K562 (cell line): ENCODE data around the gene HLA-DOA. TPM values are rescaled to one million over a fixed set of nuclear protein-coding genes. Genes with fewer than 3 reads are reported as not detected.

Experiments used
- ARHGAP35 ChIP-seq: fragments of 450-650 bp; IDR thresholded peaks from 2 replicates; pipeline ENCODE4 v1.6.1; 2018; ENCODE audit not compliant: partially characterized antibody
- CBFB ChIP-seq: sonication (generic); formaldehyde crosslinking; IDR thresholded peaks from 2 replicates; pipeline ENCODE4 v1.4.0; 2020; ENCODE audit warnings: mild to moderate bottlenecking, missing genetic modification reagents
- CHD2 ChIP-seq: IDR thresholded peaks from 2 replicates; pipeline ENCODE4 v1.6.1; 2011; ENCODE audit warnings: low read depth, low read length
- GTF2E2 ChIP-seq: fragments of 200-800 bp; sonication (Bioruptor generic); IDR thresholded peaks from 2 replicates; pipeline ENCODE4 v1.6.1; 2016; ENCODE audit warnings: missing genetic modification characterization, missing compliant biosample characterization
- HNRNPK ChIP-seq: fragments of 200-400 bp; formaldehyde crosslinking; IDR thresholded peaks from one replicate; pipeline ENCODE4 v1.6.1; 2018; ENCODE audit warnings: mild to moderate bottlenecking, low read depth, low read length; ENCODE audit not compliant: poor library complexity, severe bottlenecking
- HOXB6 ChIP-seq: fragments of 250-450 bp; sonication (Bioruptor Pico); IDR thresholded peaks from 2 replicates; pipeline ENCODE4 v1.5.1; 2022; ENCODE audit warnings: mild to moderate bottlenecking, borderline replicate concordance
- IRF1 ChIP-seq: sonication (generic); formaldehyde crosslinking; IDR thresholded peaks from 2 replicates; pipeline ENCODE4 v1.8.0; 2022; ENCODE audit warnings: missing genetic modification reagents, mild to moderate bottlenecking, borderline replicate concordance
- NR3C1 ChIP-seq: sonication (generic); formaldehyde crosslinking; IDR thresholded peaks from 2 replicates; pipeline ENCODE4 v1.8.1; 2022; ENCODE audit warnings: missing genetic modification reagents
- RUNX1 ChIP-seq: sonication (generic); IDR thresholded peaks from 2 replicates; pipeline ENCODE4 v1.6.1; 2016; ENCODE audit warnings: antibody characterized with exemption, low read depth
- SAP30 ChIP-seq: fragments of 200-600 bp; sonication (generic); IDR thresholded peaks from 2 replicates; pipeline ENCODE4 v1.6.1; 2012; ENCODE audit warnings: borderline replicate concordance, low read depth, mild to moderate bottlenecking, moderate library complexity, low read length, control low read depth, inconsistent platforms; ENCODE audit not compliant: insufficient read depth, poor library complexity, severe bottlenecking
- SIRT6 ChIP-seq: IDR thresholded peaks from one replicate; pipeline ENCODE4 v1.6.1; 2012; ENCODE audit warnings: low read depth, mild to moderate bottlenecking, control low read depth, inconsistent platforms, low read length, moderate library complexity
- SMARCE1 ChIP-seq: fragments of 450-650 bp; IDR thresholded peaks from 2 replicates; pipeline ENCODE4 v1.7.1; 2016; ENCODE audit warnings: mild to moderate bottlenecking
- SRF ChIP-seq, 2 experiments: fragments of 250-450, 450-650 bp in 1 of 2; sonication (Bioruptor Pico) in 1 of 2; sonication (generic) in 1 of 2; formaldehyde crosslinking; IDR thresholded peaks; 2 replicates each; pipeline versions ENCODE4 v1.5.0 to v1.5.1; 2020 to 2022; ENCODE audit warnings: mild to moderate bottlenecking in 1 of 2, missing genetic modification reagents in 1 of 2
- ZNF212 ChIP-seq: fragments of 450-650 bp; formaldehyde crosslinking; IDR thresholded peaks from 2 replicates; pipeline ENCODE4 v1.4.0; 2020; ENCODE audit warnings: mild to moderate bottlenecking
- ZNF507 ChIP-seq: conservative IDR thresholded peaks from 2 replicates; pipeline ENCODE4 v1.6.1; 2017; ENCODE audit warnings: missing genetic modification characterization, missing compliant biosample characterization
- polyA plus RNA-seq, 8 experiments: library from polyadenylated mRNA; depleted of rRNA in 4 of 8; stranded (reverse) in 5 of 8; unstranded in 3 of 8; fragments of >200 nt; fragmentation: Nextera tagmentation in 2 of 8; fragmentation: Illumina TruSeq in 1 of 8; extraction: Ambion mirVana in 2 of 8; extraction: Trizol in 1 of 8; gene quantifications; 2 replicates each; pipeline versions ENCODE4 v1.2.1 to v1.2.3, GENCODE V29; 2011 to 2014; ENCODE audit warnings: inconsistent platforms in 1 of 8, missing spikeins in 1 of 8
- total RNA-seq, 7 experiments: library from RNA; depleted of rRNA in 6 of 7; stranded (reverse); fragments of >200 nt in 6 of 7; fragmentation: Illumina TruSeq in 2 of 7; extraction: Trizol in 2 of 7; gene quantifications; 2 replicates each; pipeline versions ENCODE4 v1.2.1 to v1.2.3, GENCODE V29; 2011 to 2021; ENCODE audit warnings: low replicate concordance in 1 of 7
- TF ChIP-seq, protein P1 (sequence below): sonication (generic); formaldehyde crosslinking; IDR thresholded peaks from 2 replicates; pipeline ENCODE4 v1.8.0; 2022; ENCODE audit warnings: mild to moderate bottlenecking, low read depth, missing genetic modification reagents
- TF ChIP-seq, protein P2 (sequence below): fragments of 450-650 bp; IDR thresholded peaks from 2 replicates; pipeline ENCODE4 v1.6.1; 2017; ENCODE audit warnings: antibody characterized with exemption

Gene HLA-DOA
- total and polyA plus RNA-seq, 9 of the 15 experiments (the other 6 are each of a cell fraction or from before 2014, with no cell fraction given): 0.07 TPM; not detected in 8

DNA sequence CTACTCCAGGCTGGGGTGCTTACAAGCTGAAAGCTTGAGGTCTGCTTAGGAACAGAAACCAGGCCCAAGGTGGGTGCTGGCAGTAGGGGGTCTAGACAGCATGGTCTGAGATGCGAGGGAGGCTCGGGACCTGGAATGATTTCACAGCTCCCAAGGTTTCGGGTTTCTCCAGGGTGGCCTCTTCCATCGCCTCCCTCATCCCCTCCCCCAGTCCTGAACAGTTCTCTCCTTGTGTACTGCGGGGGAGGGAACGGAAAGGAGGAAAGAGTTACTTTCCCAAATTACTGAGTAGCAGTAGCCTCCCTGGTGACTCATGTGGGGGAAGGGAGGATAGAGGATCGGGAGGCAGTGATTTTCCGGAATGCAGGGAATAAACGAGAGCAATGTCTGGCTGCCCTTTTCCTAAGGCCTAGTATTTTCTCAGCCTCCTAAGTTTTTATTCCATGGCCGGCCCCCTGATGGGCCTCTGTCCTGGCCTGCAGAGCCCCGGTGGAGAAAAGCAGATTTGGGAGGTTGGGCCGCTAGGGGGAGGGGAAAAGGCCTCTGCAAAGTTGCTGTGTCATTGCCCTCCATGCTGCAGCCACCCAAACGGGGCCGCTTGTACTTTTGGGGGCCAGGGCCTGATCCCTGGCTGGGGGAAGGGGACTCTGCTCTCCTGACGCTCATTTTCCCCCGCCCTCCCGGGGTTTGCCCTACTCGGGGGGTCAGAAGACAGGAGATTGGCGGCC, 39.5 kb downstream of the HLA-DOA start (continued):
- TF ChIP-seq, protein P1, sequence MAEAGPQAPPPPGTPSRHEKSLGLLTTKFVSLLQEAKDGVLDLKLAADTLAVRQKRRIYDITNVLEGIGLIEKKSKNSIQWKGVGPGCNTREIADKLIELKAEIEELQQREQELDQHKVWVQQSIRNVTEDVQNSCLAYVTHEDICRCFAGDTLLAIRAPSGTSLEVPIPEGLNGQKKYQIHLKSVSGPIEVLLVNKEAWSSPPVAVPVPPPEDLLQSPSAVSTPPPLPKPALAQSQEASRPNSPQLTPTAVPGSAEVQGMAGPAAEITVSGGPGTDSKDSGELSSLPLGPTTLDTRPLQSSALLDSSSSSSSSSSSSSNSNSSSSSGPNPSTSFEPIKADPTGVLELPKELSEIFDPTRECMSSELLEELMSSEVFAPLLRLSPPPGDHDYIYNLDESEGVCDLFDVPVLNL (CRISPR knock-in tag): no peak
- TF ChIP-seq RUNX1 (no peak), HNRNPK (no peak), IRF1 (no peak), NR3C1 (peak; percentile 84), SRF (CRISPR knock-in tag; IDR thresholded peaks at IDR 0.05) (peak; percentile 16 to 70; a peak in 2 of 4 replicates), ARHGAP35 (no peak), ZNF507 (no peak), CHD2 (no peak; the same call in 1 of the 2 replicates), CBFB (CRISPR knock-in tag) (no peak), SAP30 (no peak), SIRT6 (no peak), SMARCE1 (peak; percentile 90), GTF2E2 (tag) (no peak; the same call in 1 of the 2 replicates), ZNF212 (CRISPR knock-in tag) (0 out of 2 replicates have a peak, but pooled peaks have one; percentile 55), HOXB6 (CRISPR knock-in tag) (no peak)
- TF ChIP-seq, protein P2, sequence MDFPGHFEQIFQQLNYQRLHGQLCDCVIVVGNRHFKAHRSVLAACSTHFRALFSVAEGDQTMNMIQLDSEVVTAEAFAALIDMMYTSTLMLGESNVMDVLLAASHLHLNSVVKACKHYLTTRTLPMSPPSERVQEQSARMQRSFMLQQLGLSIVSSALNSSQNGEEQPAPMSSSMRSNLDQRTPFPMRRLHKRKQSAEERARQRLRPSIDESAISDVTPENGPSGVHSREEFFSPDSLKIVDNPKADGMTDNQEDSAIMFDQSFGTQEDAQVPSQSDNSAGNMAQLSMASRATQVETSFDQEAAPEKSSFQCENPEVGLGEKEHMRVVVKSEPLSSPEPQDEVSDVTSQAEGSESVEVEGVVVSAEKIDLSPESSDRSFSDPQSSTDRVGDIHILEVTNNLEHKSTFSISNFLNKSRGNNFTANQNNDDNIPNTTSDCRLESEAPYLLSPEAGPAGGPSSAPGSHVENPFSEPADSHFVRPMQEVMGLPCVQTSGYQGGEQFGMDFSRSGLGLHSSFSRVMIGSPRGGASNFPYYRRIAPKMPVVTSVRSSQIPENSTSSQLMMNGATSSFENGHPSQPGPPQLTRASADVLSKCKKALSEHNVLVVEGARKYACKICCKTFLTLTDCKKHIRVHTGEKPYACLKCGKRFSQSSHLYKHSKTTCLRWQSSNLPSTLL: no peak
